HL-60 (cell line): ENCODE measurements around the gene SIRT1.

Experiments
- DNase-seq, 2 experiments: peaks; one replicate each; pipeline ENCODE4 v3.0.0-alpha.2; 2010 to 2020; ENCODE audit warnings: low read depth in 1 of 2, low spot score in 1 of 2
- H3K27ac ChIP-seq: fragments of 250-450 bp; sonication (Bioruptor Pico); replicated peaks from 2 replicates; pipeline ENCODE4 v1.5.1; 2020; ENCODE audit warnings: mild to moderate bottlenecking, moderate library complexity
- H3K27me3 ChIP-seq: fragments of 250-450 bp; sonication (Bioruptor Pico); 2 replicates; pipeline ENCODE4 v1.5.1; 2021; ENCODE audit warnings: mild to moderate bottlenecking, moderate library complexity; ENCODE audit not compliant: insufficient read depth, poor library complexity, severe bottlenecking
- H3K4me3 ChIP-seq: replicated peaks from 2 replicates; pipeline ENCODE4 v1.5.1; 2011; ENCODE audit warnings: mild to moderate bottlenecking, control low read depth, low read length; ENCODE audit not compliant: insufficient read depth
- CTCF ChIP-seq: IDR thresholded peaks from one replicate; pipeline ENCODE4 v1.5.1; 2011; ENCODE audit warnings: low read length, control low read depth, inconsistent platforms; ENCODE audit not compliant: insufficient read depth
- GABPA ChIP-seq: IDR thresholded peaks from 2 replicates; pipeline ENCODE4 v1.6.1; 2012; ENCODE audit warnings: low read depth
- POLR2AphosphoS5 ChIP-seq: IDR thresholded peaks from 2 replicates; pipeline ENCODE4 v1.6.1; 2012; ENCODE audit warnings: low read depth
- REST ChIP-seq: IDR thresholded peaks from 2 replicates; pipeline ENCODE4 v1.6.1; 2012; ENCODE audit warnings: low read depth; ENCODE audit not compliant: insufficient replicate concordance
- SPI1 ChIP-seq: IDR thresholded peaks from 2 replicates; pipeline ENCODE4 v1.6.1; 2012; ENCODE audit warnings: low read depth, mild to moderate bottlenecking, borderline replicate concordance

The SIRT1 gene

GRCh38 chr10:67903581-67903980, 19.1 kb downstream of the SIRT1 start:
- H3K27ac ChIP-seq = no peak overlapping the region
- TF ChIP-seq GABPA (no peak), POLR2AphosphoS5 (no peak), REST (no peak), CTCF (no peak), SPI1 (no peak)
- H3K4me3 ChIP-seq = no peak overlapping the region
- DNase-seq = no peak
- no peaks in the 10 kb centered on the region for H3K27me3 ChIP-seq

- no peaks in the 10 kb centered on the region for H3K27me3 ChIP-seq
- TF ChIP-seq CTCF (no peak), SPI1 (no peak), GABPA (no peak), POLR2AphosphoS5 (no peak), REST (no peak)
- no peak overlapping the region for H3K4me3 ChIP-seq
- no peak overlapping the region for H3K27ac ChIP-seq
- DNase-seq = no peak
Observed at GRCh38 chr10:67912331-67912946, 28.0 kb downstream of the SIRT1 start.

GRCh38 chr10:67914777-67915340, 30.4 kb downstream of the SIRT1 start:
- Histone ChIP-seq H3K27me3 (no peaks in the 10 kb centered on the region), H3K4me3 (no peak overlapping the region), H3K27ac (no peak overlapping the region)
- no peak for DNase-seq
- TF ChIP-seq POLR2AphosphoS5 (no peak), GABPA (no peak), REST (no peak), SPI1 (no peak), CTCF (no peak)
